HEK293 (cell line): ENCODE measurements around the gene BMP4.
A peak's percentile ranks its signal among the peaks of the same experiment; 100 is the strongest.

Experiments used
- CTCF ChIA-PET: fragments of 350-600 bp; formaldehyde crosslinking; extraction: SDS; loops from one replicate; lab custom pipeline; 2021; ENCODE audit warnings: antibody characterized with exemption; lab: Yijun Ruan, JAX
- POLR2A ChIA-PET: fragments of 300-600 bp; formaldehyde crosslinking; extraction: SDS; loops from one replicate; lab custom pipeline; 2020; ENCODE audit warnings: antibody characterized with exemption, inconsistent platforms; lab: Yijun Ruan, JAX
- H3K27ac ChIP-seq: fragments of 200-500 bp; sonication (Bioruptor generic); 2 replicates; pipeline ENCODE4 v1.5.1; 2014; ENCODE audit warnings: low read depth, low read length, control low read depth, inconsistent platforms; ENCODE audit errors: extremely low read depth
- H3K36me3 ChIP-seq, 2 experiments: fragments of 200-500 bp in 1 of 2; sonication (Bioruptor generic) in 1 of 2; 1 replicate in 1 of 2; 2 replicates in 1 of 2; pipeline ENCODE4 v1.5.1; 2014 to 2017; ENCODE audit warnings: inconsistent platforms in 2 of 2, low read length in 2 of 2; ENCODE audit not compliant: control insufficient read depth in 2 of 2, insufficient read depth in 1 of 2
- H3K4me1 ChIP-seq: fragments of 200-500 bp; sonication (Bioruptor generic); 2 replicates; pipeline ENCODE4 v1.5.1; 2014; ENCODE audit warnings: mild to moderate bottlenecking, low read length, inconsistent platforms; ENCODE audit not compliant: control insufficient read depth, insufficient read depth
- H3K4me3 ChIP-seq: 2 replicates; pipeline ENCODE4 v1.5.1; 2011; ENCODE audit warnings: low read depth, mild to moderate bottlenecking, control low read depth, low read length, moderate library complexity
- H3K9me3 ChIP-seq: fragments of 200-500 bp; sonication (Bioruptor generic); 2 replicates; pipeline ENCODE4 v1.5.1; 2014; ENCODE audit warnings: low read depth, low read length, inconsistent platforms; ENCODE audit not compliant: control insufficient read depth, insufficient read depth
- KLF8 ChIP-seq: fragments of 450-650 bp; formaldehyde crosslinking; IDR thresholded peaks from 2 replicates; pipeline ENCODE4 v1.5.1; 2016; ENCODE audit warnings: missing biosample characterization, missing genetic modification characterization
- MZF1 ChIP-seq: fragments of 450-650 bp; formaldehyde crosslinking; IDR thresholded peaks from 2 replicates; pipeline ENCODE4 v1.5.1; 2017; ENCODE audit warnings: missing biosample characterization, missing genetic modification characterization, borderline replicate concordance
- ZBTB17 ChIP-seq: fragments of 450-650 bp; formaldehyde crosslinking; IDR thresholded peaks from 2 replicates; pipeline ENCODE4 v1.5.1; 2016; ENCODE audit warnings: missing biosample characterization, missing genetic modification characterization
- ZFP41 ChIP-seq: fragments of 450-650 bp; formaldehyde crosslinking; IDR thresholded peaks from 2 replicates; pipeline ENCODE4 v1.5.1; 2016; ENCODE audit warnings: missing biosample characterization, missing genetic modification characterization, borderline replicate concordance
- ZNF112 ChIP-seq: fragments of 450-650 bp; formaldehyde crosslinking; IDR thresholded peaks from 2 replicates; pipeline ENCODE4 v1.5.0; 2017; ENCODE audit warnings: missing biosample characterization, missing genetic modification characterization
- ZNF114 ChIP-seq: fragments of 450-650 bp; formaldehyde crosslinking; IDR thresholded peaks from 2 replicates; pipeline ENCODE4 v1.5.0; 2017; ENCODE audit warnings: missing biosample characterization, missing genetic modification characterization
- ZNF155 ChIP-seq: fragments of 450-650 bp; formaldehyde crosslinking; IDR thresholded peaks from 2 replicates; pipeline ENCODE4 v1.5.1; 2016; ENCODE audit warnings: missing biosample characterization, missing genetic modification characterization
- ZNF157 ChIP-seq: fragments of 450-650 bp; formaldehyde crosslinking; IDR thresholded peaks from 2 replicates; pipeline ENCODE4 v1.5.1; 2016; ENCODE audit warnings: missing biosample characterization, missing genetic modification characterization
- ZNF174 ChIP-seq: fragments of 450-650 bp; formaldehyde crosslinking; IDR thresholded peaks from 2 replicates; pipeline ENCODE4 v1.5.0; 2017; ENCODE audit warnings: missing biosample characterization, mild to moderate bottlenecking, missing genetic modification characterization
- ZNF2 ChIP-seq: fragments of 450-650 bp; formaldehyde crosslinking; IDR thresholded peaks from 2 replicates; pipeline ENCODE4 v1.5.1; 2016; ENCODE audit warnings: missing biosample characterization, missing genetic modification characterization
- ZNF266 ChIP-seq: fragments of 450-650 bp; formaldehyde crosslinking; IDR thresholded peaks from 2 replicates; pipeline ENCODE4 v1.5.1; 2016; ENCODE audit warnings: missing biosample characterization, missing genetic modification characterization, low read depth
- ZNF394 ChIP-seq: fragments of 450-650 bp; formaldehyde crosslinking; IDR thresholded peaks from 2 replicates; pipeline ENCODE4 v1.5.1; 2016; ENCODE audit warnings: missing biosample characterization, missing genetic modification characterization, mild to moderate bottlenecking, moderate library complexity, borderline replicate concordance
- ZNF426 ChIP-seq: fragments of 450-650 bp; formaldehyde crosslinking; IDR thresholded peaks from 2 replicates; pipeline ENCODE4 v1.5.1; 2017; ENCODE audit warnings: missing biosample characterization, missing genetic modification characterization, mild to moderate bottlenecking, inconsistent platforms, moderate library complexity
- ZNF529 ChIP-seq: fragments of 450-650 bp; formaldehyde crosslinking; IDR thresholded peaks from 2 replicates; pipeline ENCODE4 v1.5.1; 2017; ENCODE audit warnings: missing genetic modification characterization, missing biosample characterization; ENCODE audit not compliant: insufficient replicate concordance
- ZNF654 ChIP-seq: fragments of 450-650 bp; formaldehyde crosslinking; IDR thresholded peaks from 2 replicates; pipeline ENCODE4 v1.5.1; 2016; ENCODE audit warnings: low read depth, missing biosample characterization, missing genetic modification characterization
- ZNF830 ChIP-seq: fragments of 450-650 bp; IDR thresholded peaks from 2 replicates; pipeline ENCODE4 v1.5.0; 2018; ENCODE audit warnings: missing biosample characterization, missing genetic modification characterization, low read depth, mild to moderate bottlenecking, moderate library complexity
- TF ChIP-seq, protein P1 (sequence below): sonication (generic); formaldehyde crosslinking; IDR thresholded peaks from 2 replicates; pipeline ENCODE4 v1.8.1; 2022; ENCODE audit warnings: mild to moderate bottlenecking, moderate library complexity, missing genetic modification reagents
- TF ChIP-seq, protein P2 (sequence below): fragments of 450-650 bp; formaldehyde crosslinking; IDR thresholded peaks from 2 replicates; pipeline ENCODE4 v1.5.1; 2016; ENCODE audit warnings: missing biosample characterization, missing genetic modification characterization, borderline replicate concordance
- TF ChIP-seq, protein P3 (sequence below): fragments of 450-650 bp; formaldehyde crosslinking; IDR thresholded peaks from 2 replicates; pipeline ENCODE4 v1.5.1; 2016; ENCODE audit warnings: missing biosample characterization, missing genetic modification characterization
- TF ChIP-seq, protein P4 (sequence below): fragments of 450-650 bp; formaldehyde crosslinking; IDR thresholded peaks from 2 replicates; pipeline ENCODE4 v1.5.1; 2016; ENCODE audit warnings: missing biosample characterization, missing genetic modification characterization
- TF ChIP-seq, protein P5 (sequence below): fragments of 450-650 bp; formaldehyde crosslinking; optimal IDR thresholded peaks from 2 replicates; pipeline ENCODE3; 2016; ENCODE audit warnings: missing biosample characterization, mild to moderate bottlenecking, missing genetic modification characterization
- TF ChIP-seq, protein P6 (sequence below): fragments of 450-650 bp; formaldehyde crosslinking; conservative IDR thresholded peaks from 2 replicates; pipeline ENCODE4 v1.5.1; 2016; ENCODE audit warnings: low read depth, missing biosample characterization, missing genetic modification characterization

The BMP4 gene

DNA sequence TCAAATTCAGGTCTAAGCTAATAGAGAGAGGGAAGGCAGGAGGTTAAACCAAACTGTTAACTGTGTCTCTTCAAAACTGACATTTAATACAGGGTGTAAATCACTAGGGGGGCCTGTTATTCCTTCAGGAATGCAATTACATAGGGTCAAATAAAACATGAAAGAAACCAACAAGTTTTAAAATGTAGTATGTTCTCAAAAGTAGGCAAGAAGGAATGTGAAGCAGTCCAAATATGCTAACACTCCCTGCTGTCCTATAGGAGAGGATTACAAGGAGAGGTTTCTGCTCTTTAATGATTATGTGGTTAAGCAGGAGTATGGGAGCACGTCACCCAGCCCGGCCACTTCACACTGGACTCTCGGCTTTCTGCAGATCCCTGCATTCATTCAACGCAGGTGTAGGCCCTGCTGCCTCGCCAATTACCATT lies 42.5 kb upstream of the BMP4 start (continued):
- TF ChIP-seq, protein P1, sequence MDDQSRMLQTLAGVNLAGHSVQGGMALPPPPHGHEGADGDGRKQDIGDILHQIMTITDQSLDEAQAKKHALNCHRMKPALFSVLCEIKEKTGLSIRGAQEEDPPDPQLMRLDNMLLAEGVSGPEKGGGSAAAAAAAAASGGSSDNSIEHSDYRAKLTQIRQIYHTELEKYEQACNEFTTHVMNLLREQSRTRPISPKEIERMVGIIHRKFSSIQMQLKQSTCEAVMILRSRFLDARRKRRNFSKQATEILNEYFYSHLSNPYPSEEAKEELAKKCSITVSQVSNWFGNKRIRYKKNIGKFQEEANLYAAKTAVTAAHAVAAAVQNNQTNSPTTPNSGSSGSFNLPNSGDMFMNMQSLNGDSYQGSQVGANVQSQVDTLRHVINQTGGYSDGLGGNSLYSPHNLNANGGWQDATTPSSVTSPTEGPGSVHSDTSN: no peak
- TF ChIP-seq, protein P2, sequence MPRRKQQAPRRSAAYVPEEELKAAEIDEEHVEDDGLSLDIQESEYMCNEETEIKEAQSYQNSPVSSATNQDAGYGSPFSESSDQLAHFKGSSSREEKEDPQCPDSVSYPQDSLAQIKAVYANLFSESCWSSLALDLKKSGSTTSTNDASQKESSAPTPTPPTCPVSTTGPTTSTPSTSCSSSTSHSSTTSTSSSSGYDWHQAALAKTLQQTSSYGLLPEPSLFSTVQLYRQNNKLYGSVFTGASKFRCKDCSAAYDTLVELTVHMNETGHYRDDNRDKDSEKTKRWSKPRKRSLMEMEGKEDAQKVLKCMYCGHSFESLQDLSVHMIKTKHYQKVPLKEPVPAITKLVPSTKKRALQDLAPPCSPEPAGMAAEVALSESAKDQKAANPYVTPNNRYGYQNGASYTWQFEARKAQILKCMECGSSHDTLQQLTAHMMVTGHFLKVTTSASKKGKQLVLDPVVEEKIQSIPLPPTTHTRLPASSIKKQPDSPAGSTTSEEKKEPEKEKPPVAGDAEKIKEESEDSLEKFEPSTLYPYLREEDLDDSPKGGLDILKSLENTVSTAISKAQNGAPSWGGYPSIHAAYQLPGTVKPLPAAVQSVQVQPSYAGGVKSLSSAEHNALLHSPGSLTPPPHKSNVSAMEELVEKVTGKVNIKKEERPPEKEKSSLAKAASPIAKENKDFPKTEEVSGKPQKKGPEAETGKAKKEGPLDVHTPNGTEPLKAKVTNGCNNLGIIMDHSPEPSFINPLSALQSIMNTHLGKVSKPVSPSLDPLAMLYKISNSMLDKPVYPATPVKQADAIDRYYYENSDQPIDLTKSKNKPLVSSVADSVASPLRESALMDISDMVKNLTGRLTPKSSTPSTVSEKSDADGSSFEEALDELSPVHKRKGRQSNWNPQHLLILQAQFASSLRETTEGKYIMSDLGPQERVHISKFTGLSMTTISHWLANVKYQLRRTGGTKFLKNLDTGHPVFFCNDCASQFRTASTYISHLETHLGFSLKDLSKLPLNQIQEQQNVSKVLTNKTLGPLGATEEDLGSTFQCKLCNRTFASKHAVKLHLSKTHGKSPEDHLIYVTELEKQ (tag by site-specific recombination): no peak
- TF ChIP-seq, protein P3, sequence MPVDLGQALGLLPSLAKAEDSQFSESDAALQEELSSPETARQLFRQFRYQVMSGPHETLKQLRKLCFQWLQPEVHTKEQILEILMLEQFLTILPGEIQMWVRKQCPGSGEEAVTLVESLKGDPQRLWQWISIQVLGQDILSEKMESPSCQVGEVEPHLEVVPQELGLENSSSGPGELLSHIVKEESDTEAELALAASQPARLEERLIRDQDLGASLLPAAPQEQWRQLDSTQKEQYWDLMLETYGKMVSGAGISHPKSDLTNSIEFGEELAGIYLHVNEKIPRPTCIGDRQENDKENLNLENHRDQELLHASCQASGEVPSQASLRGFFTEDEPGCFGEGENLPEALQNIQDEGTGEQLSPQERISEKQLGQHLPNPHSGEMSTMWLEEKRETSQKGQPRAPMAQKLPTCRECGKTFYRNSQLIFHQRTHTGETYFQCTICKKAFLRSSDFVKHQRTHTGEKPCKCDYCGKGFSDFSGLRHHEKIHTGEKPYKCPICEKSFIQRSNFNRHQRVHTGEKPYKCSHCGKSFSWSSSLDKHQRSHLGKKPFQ (tag by site-specific recombination): peak; percentile 87
- TF ChIP-seq ZNF266 (tag by site-specific recombination): no peak
- no peak for TF ChIP-seq ZNF2 (tag by site-specific recombination)
- TF ChIP-seq, protein P4, sequence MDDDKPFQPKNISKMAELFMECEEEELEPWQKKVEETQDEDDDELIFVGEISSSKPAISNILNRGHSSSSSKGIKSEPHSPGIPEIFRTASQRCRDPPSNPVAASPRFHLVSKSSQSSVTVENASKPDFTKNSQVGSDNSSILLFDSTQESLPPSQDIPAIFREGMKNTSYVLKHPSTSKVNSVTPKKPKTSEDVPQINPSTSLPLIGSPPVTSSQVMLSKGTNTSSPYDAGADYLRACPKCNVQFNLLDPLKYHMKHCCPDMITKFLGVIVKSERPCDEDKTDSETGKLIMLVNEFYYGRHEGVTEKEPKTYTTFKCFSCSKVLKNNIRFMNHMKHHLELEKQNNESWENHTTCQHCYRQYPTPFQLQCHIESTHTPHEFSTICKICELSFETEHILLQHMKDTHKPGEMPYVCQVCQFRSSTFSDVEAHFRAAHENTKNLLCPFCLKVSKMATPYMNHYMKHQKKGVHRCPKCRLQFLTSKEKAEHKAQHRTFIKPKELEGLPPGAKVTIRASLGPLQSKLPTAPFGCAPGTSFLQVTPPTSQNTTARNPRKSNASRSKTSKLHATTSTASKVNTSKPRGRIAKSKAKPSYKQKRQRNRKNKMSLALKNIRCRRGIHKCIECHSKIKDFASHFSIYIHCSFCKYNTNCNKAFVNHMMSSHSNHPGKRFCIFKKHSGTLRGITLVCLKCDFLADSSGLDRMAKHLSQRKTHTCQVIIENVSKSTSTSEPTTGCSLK (tag by site-specific recombination): no peak
- TF ChIP-seq ZNF112 (tag by site-specific recombination): no peak
- peak; percentile 80 for TF ChIP-seq ZBTB17 (tag by site-specific recombination)
- TF ChIP-seq, protein P5, sequence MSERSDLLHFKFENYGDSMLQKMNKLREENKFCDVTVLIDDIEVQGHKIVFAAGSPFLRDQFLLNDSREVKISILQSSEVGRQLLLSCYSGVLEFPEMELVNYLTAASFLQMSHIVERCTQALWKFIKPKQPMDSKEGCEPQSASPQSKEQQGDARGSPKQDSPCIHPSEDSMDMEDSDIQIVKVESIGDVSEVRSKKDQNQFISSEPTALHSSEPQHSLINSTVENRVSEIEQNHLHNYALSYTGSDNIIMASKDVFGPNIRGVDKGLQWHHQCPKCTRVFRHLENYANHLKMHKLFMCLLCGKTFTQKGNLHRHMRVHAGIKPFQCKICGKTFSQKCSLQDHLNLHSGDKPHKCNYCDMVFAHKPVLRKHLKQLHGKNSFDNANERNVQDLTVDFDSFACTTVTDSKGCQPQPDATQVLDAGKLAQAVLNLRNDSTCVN: no peak
- TF ChIP-seq ZNF654 (tag by site-specific recombination): no peak
- TF ChIP-seq KLF8: no peak

DNA sequence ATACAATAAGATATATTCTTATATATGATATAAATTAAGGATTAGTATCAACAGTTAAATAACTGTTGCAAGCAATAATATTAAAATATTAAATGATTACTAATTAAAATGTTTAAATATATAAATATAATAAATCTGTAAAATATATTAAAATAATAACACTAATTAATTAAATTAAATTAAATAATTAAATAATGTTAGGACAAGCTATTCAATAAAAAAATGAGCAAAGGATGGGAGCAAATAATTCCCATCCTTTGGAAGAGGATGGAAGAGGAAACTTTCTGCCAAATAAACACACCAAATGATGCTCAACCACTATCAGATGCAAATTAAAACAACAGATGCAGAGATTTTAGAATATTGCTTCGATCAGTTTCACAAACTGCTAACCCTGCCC lies 39.4 kb upstream of the BMP4 start:
- Histone ChIP-seq H3K27ac (no peak overlapping the region), H3K36me3 (no peaks in the 10 kb centered on the region), H3K4me3 (no peak overlapping the region), H3K9me3 (no peaks in the 10 kb centered on the region), H3K4me1 (0 out of 2 replicates have a peak, but pooled peaks cover 2% of the 10 kb centered on the region)
- CTCF ChIA-PET: interaction anchor here (0.6 kb wide), 1 partner anchor 181 kb away, joined by 3 read pairs; no protein-coding TSS in a partner anchor
- POLR2A ChIA-PET: no interaction called here
- TF ChIP-seq ZNF114 (tag by site-specific recombination): no peak
- no peak for TF ChIP-seq ZNF157 (tag by site-specific recombination)
- no peak for TF ChIP-seq ZNF830 (tag by site-specific recombination)
- TF ChIP-seq ZNF529 (tag by site-specific recombination): no peak
- no peak for TF ChIP-seq ZNF174 (tag by site-specific recombination)
- TF ChIP-seq, protein P6, sequence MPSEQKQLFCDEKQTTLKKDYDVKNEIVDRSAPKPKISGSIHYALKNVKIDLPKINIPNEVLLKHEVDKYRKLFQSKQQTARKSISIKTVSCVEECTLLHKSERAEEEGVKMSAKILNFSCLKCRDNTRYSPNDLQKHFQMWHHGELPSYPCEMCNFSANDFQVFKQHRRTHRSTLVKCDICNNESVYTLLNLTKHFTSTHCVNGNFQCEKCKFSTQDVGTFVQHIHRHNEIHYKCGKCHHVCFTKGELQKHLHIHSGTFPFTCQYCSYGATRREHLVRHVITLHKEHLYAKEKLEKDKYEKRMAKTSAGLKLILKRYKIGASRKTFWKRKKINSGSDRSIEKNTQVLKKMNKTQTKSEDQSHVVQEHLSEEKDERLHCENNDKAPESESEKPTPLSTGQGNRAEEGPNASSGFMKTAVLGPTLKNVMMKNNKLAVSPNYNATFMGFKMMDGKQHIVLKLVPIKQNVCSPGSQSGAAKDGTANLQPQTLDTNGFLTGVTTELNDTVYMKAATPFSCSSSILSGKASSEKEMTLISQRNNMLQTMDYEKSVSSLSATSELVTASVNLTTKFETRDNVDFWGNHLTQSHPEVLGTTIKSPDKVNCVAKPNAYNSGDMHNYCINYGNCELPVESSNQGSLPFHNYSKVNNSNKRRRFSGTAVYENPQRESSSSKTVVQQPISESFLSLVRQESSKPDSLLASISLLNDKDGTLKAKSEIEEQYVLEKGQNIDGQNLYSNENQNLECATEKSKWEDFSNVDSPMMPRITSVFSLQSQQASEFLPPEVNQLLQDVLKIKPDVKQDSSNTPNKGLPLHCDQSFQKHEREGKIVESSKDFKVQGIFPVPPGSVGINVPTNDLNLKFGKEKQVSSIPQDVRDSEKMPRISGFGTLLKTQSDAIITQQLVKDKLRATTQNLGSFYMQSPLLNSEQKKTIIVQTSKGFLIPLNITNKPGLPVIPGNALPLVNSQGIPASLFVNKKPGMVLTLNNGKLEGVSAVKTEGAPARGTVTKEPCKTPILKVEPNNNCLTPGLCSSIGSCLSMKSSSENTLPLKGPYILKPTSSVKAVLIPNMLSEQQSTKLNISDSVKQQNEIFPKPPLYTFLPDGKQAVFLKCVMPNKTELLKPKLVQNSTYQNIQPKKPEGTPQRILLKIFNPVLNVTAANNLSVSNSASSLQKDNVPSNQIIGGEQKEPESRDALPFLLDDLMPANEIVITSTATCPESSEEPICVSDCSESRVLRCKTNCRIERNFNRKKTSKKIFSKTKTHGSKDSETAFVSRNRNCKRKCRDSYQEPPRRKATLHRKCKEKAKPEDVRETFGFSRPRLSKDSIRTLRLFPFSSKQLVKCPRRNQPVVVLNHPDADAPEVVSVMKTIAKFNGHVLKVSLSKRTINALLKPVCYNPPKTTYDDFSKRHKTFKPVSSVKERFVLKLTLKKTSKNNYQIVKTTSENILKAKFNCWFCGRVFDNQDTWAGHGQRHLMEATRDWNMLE (tag by site-specific recombination): no peak
- no peak for TF ChIP-seq MZF1
- no peak for TF ChIP-seq ZNF155 (tag by site-specific recombination)
- no peak for TF ChIP-seq ZNF394 (tag by site-specific recombination)
- no peak for TF ChIP-seq ZFP41 (tag by site-specific recombination)
- no peak for TF ChIP-seq ZNF426 (tag by site-specific recombination)
